Breast epithelium (tissue), 4 donors: Measurements from ENCODE around the gene RNPS1. TPM values are rescaled to one million over a fixed set of nuclear protein-coding genes. Genes with fewer than 3 reads are reported as not detected.

Source experiments
- DNase-seq, 2 donors: peaks; one replicate each; pipeline ENCODE4 v3.0.0-alpha.2; 2019; ENCODE audit warnings: low spot score in 2 of 2
- H3K27ac ChIP-seq, 2 donors: fragments of 200-600 bp; sonication (generic) in 1 of 2; one replicate each; pipeline ENCODE4 v1.5.1; 2016 to 2019; ENCODE audit warnings: mild to moderate bottlenecking in 1 of 2
- H3K27me3 ChIP-seq, 2 donors: fragments of 200-600 bp; sonication (generic) in 1 of 2; one replicate each; pipeline versions ENCODE4 v1.5.1 to v1.6.0; 2017 to 2019; ENCODE audit warnings: control low read depth in 1 of 2, mild to moderate bottlenecking in 1 of 2
- H3K36me3 ChIP-seq: fragments of 200-600 bp; one replicate; pipeline ENCODE4 v1.5.1; 2019
- H3K4me1 ChIP-seq, 2 donors: fragments of 200-600 bp; sonication (generic); one replicate each; pipeline ENCODE4 v1.5.1; 2016 to 2019; ENCODE audit warnings: control low read depth in 1 of 2
- H3K4me3 ChIP-seq, 3 donors: fragments of 200-600 bp; sonication (generic); 1 replicate in 2 of 3; 2 replicates in 1 of 3; pipeline ENCODE4 v1.5.1; 2016 to 2019; ENCODE audit warnings: mild to moderate bottlenecking in 3 of 3, moderate library complexity in 2 of 3
- H3K9me3 ChIP-seq, 2 donors: fragments of 200-600 bp; sonication (generic) in 1 of 2; one replicate each; pipeline ENCODE4 v1.5.1; 2016 to 2019; ENCODE audit warnings: control low read depth in 1 of 2
- CTCF ChIP-seq, 3 donors: fragments of 450-650 bp; IDR thresholded peaks; one replicate each; pipeline ENCODE4 v1.5.1; 2016 to 2017; ENCODE audit warnings: antibody characterized with exemption in 3 of 3, mild to moderate bottlenecking in 3 of 3, moderate library complexity in 3 of 3
- POLR2A ChIP-seq: fragments of 450-650 bp; IDR thresholded peaks from one replicate; pipeline ENCODE4 v1.6.1; 2016; ENCODE audit warnings: antibody characterized with exemption, mild to moderate bottlenecking, moderate library complexity
- POLR2AphosphoS5 ChIP-seq, 3 donors: sonication (generic); formaldehyde crosslinking; IDR thresholded peaks; one replicate each; pipeline ENCODE4 v1.6.1; 2017; ENCODE audit warnings: antibody characterized with exemption in 3 of 3
- intact Hi-C: fragments of 100-400 bp; cut with DNase I; formaldehyde crosslinking; loops from one replicate; pipeline ENCODE4 v1.15.1; 2023; ENCODE audit warnings: low total_unique reads
- total RNA-seq, 3 donors: library from RNA; depleted of rRNA; stranded (reverse); fragments of >200 nt; gene quantifications; one replicate each; pipeline ENCODE4 v1.1.0, GENCODE V29; 2016

The RNPS1 gene
- total RNA-seq, 3 donors from 2014 or later: 93.1 to 107 (median 97.5) TPM

DNA sequence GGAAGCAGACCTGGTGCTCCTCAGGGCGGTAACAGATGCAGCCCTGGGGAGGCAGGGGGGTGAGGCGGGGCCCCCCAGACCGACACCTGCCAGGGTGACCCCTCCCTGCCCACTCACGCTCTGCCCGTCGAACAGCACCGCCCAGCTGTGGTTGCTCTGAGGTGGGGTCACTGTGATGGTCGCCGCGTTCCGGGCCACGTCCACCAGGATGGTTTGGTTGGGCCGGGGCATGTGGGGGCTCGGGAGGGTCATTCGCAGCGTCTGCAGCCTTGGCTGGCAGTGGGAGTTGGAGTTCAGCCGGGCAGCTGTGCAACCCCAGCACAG, 58.0 kb downstream of the RNPS1 start:
- intact Hi-C loops: no loop called here
- Histone ChIP-seq H3K4me3 (no peak overlapping the region), H3K27ac (no peak overlapping the region), H3K36me3 (no peaks in the 10 kb centered on the region), H3K9me3 (no peaks in the 10 kb centered on the region), H3K27me3 (no peaks in the 10 kb centered on the region), H3K4me1 (peaks cover 18 to 36% of the 10 kb centered on the region in 2 donors)
- TF ChIP-seq CTCF (IDR thresholded peaks at IDR 0.05) (no peak), POLR2A (no peak), POLR2AphosphoS5 (IDR thresholded peaks at IDR 0.05) (no peak)
- DNase-seq: no peak

GRCh38 chr16:2209258-2210008, 58.5 kb downstream of the RNPS1 start:
- TF ChIP-seq POLR2AphosphoS5 (IDR thresholded peaks at IDR 0.05) (no peak), POLR2A (no peak), CTCF (IDR thresholded peaks at IDR 0.05) (no peak)
- Histone ChIP-seq H3K4me3 (no peak overlapping the region), H3K4me1 (peaks cover 18 to 36% of the 10 kb centered on the region in 2 donors), H3K36me3 (no peaks in the 10 kb centered on the region), H3K9me3 (no peaks in the 10 kb centered on the region), H3K27me3 (no peaks in the 10 kb centered on the region), H3K27ac (no peak overlapping the region)
- intact Hi-C loops: no loop called here
- no peak for DNase-seq

GRCh38 chr16:2208772-2209171, 59.2 kb downstream of the RNPS1 start:
- H3K4me3 ChIP-seq: no peak overlapping the region
- H3K36me3 ChIP-seq: no peaks in the 10 kb centered on the region
- H3K9me3 ChIP-seq: no peaks in the 10 kb centered on the region
- peaks cover 16 to 33% of the 10 kb centered on the region in 2 donors for H3K4me1 ChIP-seq
- no peak for TF ChIP-seq POLR2A
- no peak for TF ChIP-seq CTCF (IDR thresholded peaks at IDR 0.05)
- TF ChIP-seq POLR2AphosphoS5 (IDR thresholded peaks at IDR 0.05): no peak
- intact Hi-C loops: no loop called here
- no peak overlapping the region for H3K27ac ChIP-seq
- no peak for DNase-seq
- H3K27me3 ChIP-seq: no peaks in the 10 kb centered on the region

- no peak for DNase-seq
- intact Hi-C loops: no loop called here
- Histone ChIP-seq H3K4me1 (peaks cover 13 to 28% of the 10 kb centered on the region in 2 donors), H3K9me3 (no peaks in the 10 kb centered on the region), H3K4me3 (no peak overlapping the region), H3K36me3 (no peaks in the 10 kb centered on the region), H3K27ac (no peak overlapping the region), H3K27me3 (no peaks in the 10 kb centered on the region)
- TF ChIP-seq POLR2AphosphoS5 (IDR thresholded peaks at IDR 0.05) (no peak), CTCF (IDR thresholded peaks at IDR 0.05) (no peak), POLR2A (no peak)
Measured at GRCh38 chr16:2208308-2208707, 59.6 kb downstream of the RNPS1 start.

- H3K27me3 ChIP-seq: no peaks in the 10 kb centered on the region
- no peaks in the 10 kb centered on the region for H3K36me3 ChIP-seq
- H3K9me3 ChIP-seq: no peaks in the 10 kb centered on the region
- intact Hi-C loops: no loop called here
- no peak overlapping the region for H3K27ac ChIP-seq
- DNase-seq: no peak
- no peak overlapping the region for H3K4me3 ChIP-seq
- no peak for TF ChIP-seq POLR2A
- TF ChIP-seq CTCF (IDR thresholded peaks at IDR 0.05): no peak
- TF ChIP-seq POLR2AphosphoS5 (IDR thresholded peaks at IDR 0.05): no peak
- H3K4me1 ChIP-seq: peaks cover 12 to 24% of the 10 kb centered on the region in 2 donors
Measured at GRCh38 chr16:2207872-2208271, 60.1 kb downstream of the RNPS1 start.
